Heart left ventricle (tissue), 16 donors: ENCODE measurements around the gene TLX2. TPM values are rescaled to one million over a fixed set of nuclear protein-coding genes. Genes with fewer than 3 reads are reported as not detected.

ENCODE experiments used
- ATAC-seq, 4 donors: fragments of 200-7000 bp; cut with Tn5 transposase; one replicate each; pipeline ENCODE4 v1.9.1; 2020 to 2022; ENCODE audit warnings: moderate library complexity in 4 of 4, mild to moderate bottlenecking in 3 of 4, moderate number of reproducible peaks in 1 of 4
- DNase-seq, 5 donors: peaks; one replicate each; pipeline ENCODE4 v3.0.0-alpha.2; 2020
- H3K27ac ChIP-seq, 12 donors: fragments of 200-600 bp; sonication (generic) in 4 of 12; one replicate each; pipeline versions ENCODE4 v1.5.0 to v1.8.0; 2016 to 2022; ENCODE audit warnings: mild to moderate bottlenecking in 2 of 12
- H3K27me3 ChIP-seq, 9 donors: fragments of 200-600 bp; sonication (generic) in 2 of 9; one replicate each; pipeline versions ENCODE4 v1.5.1 to v1.8.0; 2016 to 2022; ENCODE audit warnings: mild to moderate bottlenecking in 3 of 9
- H3K36me3 ChIP-seq, 9 donors: fragments of 200-600 bp; sonication (generic) in 2 of 9; one replicate each; pipeline versions ENCODE4 v1.5.0 to v1.8.0; 2018 to 2022; ENCODE audit warnings: mild to moderate bottlenecking in 2 of 9
- H3K4me1 ChIP-seq, 12 donors: fragments of 200-600 bp; sonication (generic) in 4 of 12; one replicate each; pipeline versions ENCODE4 v1.5.0 to v1.8.0; 2016 to 2022; ENCODE audit warnings: mild to moderate bottlenecking in 3 of 12
- H3K4me3 ChIP-seq, 12 donors: fragments of 200-600 bp; sonication (generic) in 4 of 12; one replicate each; pipeline versions ENCODE4 v1.5.0 to v1.8.0; 2017 to 2022; ENCODE audit warnings: mild to moderate bottlenecking in 9 of 12, moderate library complexity in 4 of 12
- H3K9me3 ChIP-seq, 12 donors: fragments of 200-600 bp; sonication (generic) in 4 of 12; one replicate each; pipeline versions ENCODE4 v1.5.0 to v1.8.0; 2016 to 2022; ENCODE audit warnings: mild to moderate bottlenecking in 1 of 12
- POLR2A ChIP-seq, 2 donors: fragments of 450-650 bp; IDR thresholded peaks; one replicate each; pipeline ENCODE4 v1.6.1; 2017; ENCODE audit warnings: antibody characterized with exemption in 2 of 2, mild to moderate bottlenecking in 2 of 2, moderate library complexity in 2 of 2
- WGBS, 4 donors: extraction: QIAGEN DNeasy Blood & Tissue Kit in 2 of 4; methylation state at CpG; one replicate each; pipeline versions ENCODE4 v1.1.5 to v1.1.7; 2013 to 2018; 5-methylcytosine and 5-hydroxymethylcytosine counted together
- intact Hi-C, 10 donors: fragments of 100-400 bp; cut with DNase I; formaldehyde crosslinking; loops; one replicate each; pipeline versions ENCODE4 v1.11.1 to v1.14.2; 2022
- polyA plus RNA-seq, 2 donors: library from polyadenylated mRNA; stranded (reverse); fragments of 200-250 nt; gene quantifications; one replicate each; pipeline ENCODE4 v1.2.3, GENCODE V29; 2013
- total RNA-seq, 9 donors: library from RNA; depleted of rRNA in 2 of 9; stranded (reverse); fragments of >200 nt in 2 of 9; fragmentation: NEBNext Ultra II Directional in 3 of 9; extraction: Animal tissue kit (Norgen Biotek cat#: 25700) in 3 of 9; gene quantifications; one replicate each; pipeline versions ENCODE4 v1.1.0 to v1.2.4, GENCODE V29; 2016 to 2023
- TF ChIP-seq, protein P1 (sequence below), 12 donors: fragments of 200-600 bp; sonication (generic) in 4 of 12; IDR thresholded peaks; one replicate each; pipeline versions ENCODE4 v1.5.0 to v1.8.0; 2018 to 2022; ENCODE audit warnings: antibody characterized with exemption in 12 of 12, mild to moderate bottlenecking in 5 of 12
- donor health status: ischemic (EF 13 %, LVEDD 7.1; RV severe dilation, severe dysfunction).
- donor health status: healthy with polysubstance abuse.
- donor health status: DM: no; HTN: yes; CAD: no.
- donor health status: DM: no; HTN: no; CAD: no.
- donor health status: ischemic (EF 25% LVEDD 6.9; RV normal size, moderate dysfunction).
- donor health status: ischemic (EF 25% LVEDD 5.7; RV mildly dilated, moderate dysfunction).
- donor health status: healthy.
- donor health status: DM: yes; HTN: yes; CAD: no.
- donor health status: ischemic (EF 35%, LVEDD 5.7; RV mildly dilated, moderate dysfunction).
- donor health status: nonischemic (EF 11% LVEDD 7.7; RV severe dilation, severe dysfunction).
- donor health status: DM: yes; HTN: yes; CAD: no.
- donor health status: PGD.
- donor health status: ischemic (EF 29% LVEDD 5.4; RV normal size, mild dysfunction).
- donor health status: nonischemic (EF 23%, LVEDD 6.1; RV moderate dilation, normal function).

TLX2 gene
- total and polyA plus RNA-seq, 11 donors: not detected

GRCh38 chr2:74513605-74514367 is 464 bp upstream of the TLX2 start:
- TF ChIP-seq, protein P1, sequence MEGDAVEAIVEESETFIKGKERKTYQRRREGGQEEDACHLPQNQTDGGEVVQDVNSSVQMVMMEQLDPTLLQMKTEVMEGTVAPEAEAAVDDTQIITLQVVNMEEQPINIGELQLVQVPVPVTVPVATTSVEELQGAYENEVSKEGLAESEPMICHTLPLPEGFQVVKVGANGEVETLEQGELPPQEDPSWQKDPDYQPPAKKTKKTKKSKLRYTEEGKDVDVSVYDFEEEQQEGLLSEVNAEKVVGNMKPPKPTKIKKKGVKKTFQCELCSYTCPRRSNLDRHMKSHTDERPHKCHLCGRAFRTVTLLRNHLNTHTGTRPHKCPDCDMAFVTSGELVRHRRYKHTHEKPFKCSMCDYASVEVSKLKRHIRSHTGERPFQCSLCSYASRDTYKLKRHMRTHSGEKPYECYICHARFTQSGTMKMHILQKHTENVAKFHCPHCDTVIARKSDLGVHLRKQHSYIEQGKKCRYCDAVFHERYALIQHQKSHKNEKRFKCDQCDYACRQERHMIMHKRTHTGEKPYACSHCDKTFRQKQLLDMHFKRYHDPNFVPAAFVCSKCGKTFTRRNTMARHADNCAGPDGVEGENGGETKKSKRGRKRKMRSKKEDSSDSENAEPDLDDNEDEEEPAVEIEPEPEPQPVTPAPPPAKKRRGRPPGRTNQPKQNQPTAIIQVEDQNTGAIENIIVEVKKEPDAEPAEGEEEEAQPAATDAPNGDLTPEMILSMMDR (IDR thresholded peaks at IDR 0.05): no peak
- TF ChIP-seq POLR2A (IDR thresholded peaks at IDR 0.05): no peak
- intact Hi-C loops: no loop called here
- Histone ChIP-seq H3K36me3 (no peaks in the 10 kb centered on the region), H3K27me3 (peaks cover 60 to 97% (median 86%) of the 10 kb centered on the region in 9 donors), H3K27ac (no peak overlapping the region), H3K4me3 (peak overlapping the region in 3 of 12 donors; percentile 4 to 39 (median 16)), H3K9me3 (no peaks in the 10 kb centered on the region), H3K4me1 (peaks cover 0 to 38% (median 22%) of the 10 kb centered on the region in 12 donors)
- DNase-seq: peak in 1 of 5 donors; percentile 5
- WGBS, 4 donors: 4 to 7% (median 6%) methylated on average over 41 to 52 of the region's 52 CpGs
- no peak for ATAC-seq

GRCh38 chr2:74515271-74515980 is 1.2 kb downstream of the TLX2 start:
- peaks cover 61 to 100% (median 99%) of the 10 kb centered on the region in 9 donors for H3K27me3 ChIP-seq
- peaks cover 0 to 38% (median 22%) of the 10 kb centered on the region in 12 donors for H3K4me1 ChIP-seq
- no peak overlapping the region for H3K27ac ChIP-seq
- H3K36me3 ChIP-seq: no peaks in the 10 kb centered on the region
- no peaks in the 10 kb centered on the region for H3K9me3 ChIP-seq
- peak overlapping the region; percentile 18 to 58 (median 39) for H3K4me3 ChIP-seq
- peak in 1 of 4 donors; percentile 5 for ATAC-seq
- intact Hi-C loops: no loop called here
- no peak for TF ChIP-seq POLR2A (IDR thresholded peaks at IDR 0.05)
- TF ChIP-seq, protein P1 (IDR thresholded peaks at IDR 0.05): no peak
- WGBS, 4 donors: 4 to 12% (median 8%) methylated on average over 11 to 60 of the region's 60 CpGs
- no peak for DNase-seq

GRCh38 chr2:74515981-74516633 is 1.9 kb downstream of the TLX2 start:
- 1 to 3% (median 2%) methylated on average over 15 to 72 of the region's 72 CpGs for WGBS, 4 donors
- TF ChIP-seq POLR2A (IDR thresholded peaks at IDR 0.05): no peak
- TF ChIP-seq, protein P1 (IDR thresholded peaks at IDR 0.05): no peak
- no peaks in the 10 kb centered on the region for H3K36me3 ChIP-seq

More at GRCh38 chr2:74515981-74516633, 1.9 kb downstream of the TLX2 start:
- peak overlapping the region; percentile 18 to 58 (median 39) for H3K4me3 ChIP-seq
- H3K4me1 ChIP-seq: peaks cover 0 to 38% (median 22%) of the 10 kb centered on the region in 12 donors
- peaks cover 61 to 100% (median 99%) of the 10 kb centered on the region in 9 donors for H3K27me3 ChIP-seq
- intact Hi-C loops: no loop called here
- H3K27ac ChIP-seq: no peak overlapping the region
- DNase-seq (peak; percentile 67 to 83 (median 75)), ATAC-seq (peak in 3 of 4 donors; percentile 79 to 88 (median 86))
- no peaks in the 10 kb centered on the region for H3K9me3 ChIP-seq
